IMR-90 (cell line): ENCODE measurements around the gene BAIAP2. TPM values are rescaled to one million over a fixed set of nuclear protein-coding genes. Genes with fewer than 3 reads are reported as not detected.

ENCODE experiments used
- ATAC-seq: fragments of 200-7000 bp; cut with Tn5 transposase; 2 replicates; pipeline ENCODE4 v1.9.1; 2020; ENCODE audit warnings: low read depth, mild to moderate bottlenecking, moderate library complexity
- BruUV-seq: library from RNA; stranded (reverse); fragments of 400-500 nt; replicated peaks from 2 replicates; lab custom pipeline; 2021; lab: Mats Ljungman, UMichigan
- CTCF ChIA-PET: fragments of 300-600 bp; formaldehyde crosslinking; extraction: SDS; loops from one replicate; lab custom pipeline; 2021; ENCODE audit warnings: antibody characterized with exemption; lab: Yijun Ruan, JAX
- POLR2A ChIA-PET: fragments of 300-600 bp; sonication (Branson Sonifier 250); formaldehyde crosslinking; loops from one replicate; lab custom pipeline; 2022; ENCODE audit warnings: antibody characterized with exemption; ENCODE audit not compliant: unreplicated experiment; lab: Charles Lee
- DNase-seq: peaks from one replicate; pipeline ENCODE4 v3.0.0; 2013
- H2AFZ ChIP-seq: replicated peaks from 2 replicates; pipeline ENCODE3; 2013; ENCODE audit warnings: low read length, mild to moderate bottlenecking; ENCODE audit not compliant: poor library complexity
- H2AK5ac ChIP-seq: 2 replicates; pipeline ENCODE4 v1.6.1; 2013; ENCODE audit warnings: low read depth, low read length, inconsistent platforms
- H2AK9ac ChIP-seq: replicated peaks from 2 replicates; pipeline ENCODE3; 2013; ENCODE audit warnings: mild to moderate bottlenecking, low read depth, low read length, moderate library complexity; ENCODE audit not compliant: poor library complexity
- H2BK120ac ChIP-seq: 2 replicates; pipeline ENCODE4 v1.6.1; 2013; ENCODE audit warnings: low read depth, low read length, inconsistent platforms
- H2BK15ac ChIP-seq: 3 replicates; pipeline ENCODE4 v1.6.1; 2013; ENCODE audit warnings: low read depth, low read length, inconsistent platforms
- H2BK20ac ChIP-seq: 2 replicates; pipeline ENCODE4 v1.6.1; 2013; ENCODE audit warnings: low read depth, mild to moderate bottlenecking, inconsistent platforms, low read length, moderate library complexity
- H2BK5ac ChIP-seq: 2 replicates; pipeline ENCODE4 v1.6.1; 2013; ENCODE audit warnings: mild to moderate bottlenecking, low read depth, low read length, inconsistent platforms; ENCODE audit not compliant: poor library complexity, severe bottlenecking
- H3K14ac ChIP-seq: replicated peaks from 2 replicates; pipeline ENCODE4 v1.6.1; 2013; ENCODE audit warnings: low read depth, low read length, inconsistent platforms
- H3K18ac ChIP-seq: 2 replicates; pipeline ENCODE4 v1.6.1; 2013; ENCODE audit warnings: low read depth, low read length, control low read depth
- H3K23ac ChIP-seq: 2 replicates; pipeline ENCODE4 v1.6.1; 2013; ENCODE audit warnings: low read depth, low read length, inconsistent platforms
- H3K27ac ChIP-seq: 2 replicates; pipeline ENCODE4 v1.5.1; 2013; ENCODE audit warnings: mild to moderate bottlenecking, control low read depth, low read length; ENCODE audit not compliant: insufficient read depth
- H3K27me3 ChIP-seq: 2 replicates; pipeline ENCODE4 v1.6.1; 2013; ENCODE audit warnings: low read length; ENCODE audit not compliant: control insufficient read depth, insufficient read depth
- H3K36me3 ChIP-seq: 2 replicates; pipeline ENCODE4 v1.6.1; 2013; ENCODE audit warnings: low read length, mixed read lengths; ENCODE audit not compliant: control insufficient read depth, insufficient read depth
- H3K4ac ChIP-seq: 2 replicates; pipeline ENCODE4 v1.6.1; 2013; ENCODE audit warnings: low read depth, low read length, inconsistent platforms
- H3K4me1 ChIP-seq: 2 replicates; pipeline ENCODE4 v1.6.1; 2013; ENCODE audit warnings: low read length, mixed read lengths; ENCODE audit not compliant: control insufficient read depth, insufficient read depth
- H3K4me2 ChIP-seq: 2 replicates; pipeline ENCODE4 v1.6.1; 2013; ENCODE audit warnings: low read depth, mild to moderate bottlenecking, control low read depth, low read length, moderate library complexity
- H3K4me3 ChIP-seq: 2 replicates; pipeline ENCODE4 v1.5.1; 2013; ENCODE audit warnings: low read depth, mild to moderate bottlenecking, control low read depth, low read length, moderate library complexity; ENCODE audit not compliant: insufficient read depth
- H3K56ac ChIP-seq: 2 replicates; pipeline ENCODE4 v1.6.1; 2013; ENCODE audit warnings: low read length, inconsistent platforms; ENCODE audit not compliant: insufficient read depth; ENCODE audit errors: extremely low read depth
- H3K79me1 ChIP-seq, 2 experiments: 2 replicates each; pipeline ENCODE4 v1.6.1; 2013; ENCODE audit warnings: low read length in 2 of 2, inconsistent platforms in 1 of 2, low read depth in 1 of 2
- H3K9ac ChIP-seq: 2 replicates; pipeline ENCODE4 v1.6.1; 2013; ENCODE audit warnings: low read depth, low read length, control low read depth
- H3K9me1 ChIP-seq: 2 replicates; pipeline ENCODE4 v1.6.1; 2013; ENCODE audit warnings: low read length, inconsistent platforms; ENCODE audit not compliant: insufficient read depth
- H3K9me3 ChIP-seq: 2 replicates; pipeline ENCODE4 v1.6.1; 2013; ENCODE audit warnings: low read length; ENCODE audit not compliant: control insufficient read depth, insufficient read depth
- H4K20me1 ChIP-seq: 2 replicates; pipeline ENCODE4 v1.6.1; 2013; ENCODE audit warnings: low read length, inconsistent platforms; ENCODE audit not compliant: insufficient read depth
- H4K5ac ChIP-seq: 2 replicates; pipeline ENCODE4 v1.6.1; 2013; ENCODE audit warnings: mild to moderate bottlenecking, low read depth, low read length, control low read depth
- H4K8ac ChIP-seq, 2 experiments: 2 replicates each; pipeline ENCODE4 v1.6.1; 2013; ENCODE audit warnings: low read depth in 2 of 2, low read length in 2 of 2, control low read depth in 1 of 2, inconsistent platforms in 1 of 2
- H4K91ac ChIP-seq: 2 replicates; pipeline ENCODE4 v1.6.1; 2013; ENCODE audit warnings: low read depth, low read length, inconsistent platforms; ENCODE audit not compliant: insufficient read depth
- POLR2A ChIP-seq: IDR thresholded peaks from 2 replicates; pipeline ENCODE4 v1.6.1; 2012; ENCODE audit warnings: mild to moderate bottlenecking, low read depth, low read length
- SMC3 ChIP-seq: fragments of 150-350 bp; IDR thresholded peaks from 2 replicates; pipeline ENCODE4 v1.6.1; 2016; ENCODE audit warnings: low read depth, mild to moderate bottlenecking, antibody characterized with exemption, low read length, moderate library complexity
- WGBS, 2 experiments: methylation state at CpG; one replicate each; pipeline versions ENCODE4 v1.1.5 to v1.1.7; 2013; ENCODE audit warnings: missing lambda C conversion rate in 2 of 2; ENCODE audit not compliant: insufficient read length in 1 of 2; ENCODE audit errors: extremely low coverage in 2 of 2; 5-methylcytosine and 5-hydroxymethylcytosine counted together
- dilution Hi-C: fragments of 300-500 bp; cut with HindIII; formaldehyde crosslinking; loops from one replicate; pipeline ENCODE4 v1.14.3; 2018; ENCODE audit warnings: low sequenced_read_pairs; ENCODE audit not compliant: unreplicated experiment
- in situ Hi-C: fragments of 300-500 bp; cut with MboI; formaldehyde crosslinking; loops from 3 replicates; pipeline ENCODE4 v1.14.3; 2019; ENCODE audit warnings: low sequenced_read_pairs, inconsistent platforms, mixed read lengths
- intact Hi-C: fragments of 100-400 bp; cut with micrococcal nuclease; formaldehyde crosslinking; loops from 2 replicates; pipeline ENCODE4 v1.10.0; 2022
- polyA plus RNA-seq, 3 experiments: library from polyadenylated mRNA; depleted of rRNA; stranded (reverse); fragments of >200 nt; gene quantifications; 2 replicates each; pipeline ENCODE4 v1.2.3, GENCODE V29; 2012; ENCODE audit warnings: low replicate concordance in 1 of 3
- total RNA-seq: library from RNA; depleted of rRNA; stranded (reverse); fragments of >200 nt; gene quantifications from 2 replicates; pipeline ENCODE4 v1.2.3, GENCODE V29; 2012

Gene BAIAP2
- total and polyA plus RNA-seq, 2 of the 4 experiments (the other 2 are of a cell fraction), result 18.3 to 32.6 TPM

DNA sequence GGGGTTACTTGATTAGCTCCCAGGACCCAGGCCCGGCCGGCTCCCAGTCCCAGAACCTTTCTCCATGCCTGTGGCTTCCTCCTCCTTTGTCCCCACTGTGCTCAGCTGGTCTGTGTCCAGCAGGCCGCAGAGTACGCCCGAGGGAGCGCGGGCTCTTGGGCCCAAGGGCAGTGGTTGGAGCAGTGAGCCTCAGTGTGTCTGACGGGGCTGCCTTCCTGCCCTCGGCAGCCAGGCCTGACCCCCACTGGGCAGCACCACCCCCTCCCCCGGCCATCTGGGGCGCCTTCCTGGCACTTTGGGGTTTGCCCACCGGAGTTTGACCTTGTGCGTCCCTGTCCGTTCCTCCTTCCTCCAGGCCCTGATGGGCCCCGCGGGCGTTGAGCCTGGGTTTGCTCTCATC is 67.9 kb downstream of the BAIAP2 start:
- ATAC-seq (no peak), DNase-seq (no peak)
- Histone ChIP-seq H3K4me2 (no peak overlapping the region), H3K23ac (no peak overlapping the region), H2AFZ (no peak overlapping the region), H3K14ac (no peak overlapping the region), H3K9me3 (no peaks in the 10 kb centered on the region), H3K18ac (no peak overlapping the region), H2BK20ac (no peak overlapping the region), H4K5ac (no peak overlapping the region), H2BK120ac (no peak overlapping the region), H2AK9ac (no peak overlapping the region), H3K4ac (no peak overlapping the region), H3K36me3 (peaks cover 4% of the 10 kb centered on the region; the same call in 1 of the 2 replicates), H2AK5ac (no peak overlapping the region), H3K27ac (no peak overlapping the region), H4K8ac (no peak overlapping the region), H4K20me1 (no peaks in the 10 kb centered on the region), H4K91ac (no peak overlapping the region), H2BK5ac (no peak overlapping the region), H3K56ac (no peak overlapping the region), H3K4me1 (peaks cover 2% of the 10 kb centered on the region), H3K27me3 (no peaks in the 10 kb centered on the region), H3K79me1 (peaks cover 0 to 8% of the 10 kb centered on the region in 2 experiments; a peak in 1 of 4 replicates), H3K9ac (no peak overlapping the region), H3K9me1 (no peaks in the 10 kb centered on the region), H2BK15ac (no peak overlapping the region), H3K4me3 (no peak overlapping the region)
- in situ Hi-C loops, result no loop called here
- ChIA-PET POLR2A (interaction anchor here (0.6 kb wide), 1 partner anchor 84 kb away, joined by 3 read pairs; no protein-coding TSS in a partner anchor), CTCF (no interaction called here)
- no TSS peak for BruUV-seq
- intact Hi-C loops, result no loop called here
- WGBS, 2 experiments, result 64% methylated on average over 5 of the region's 17 CpGs; no CpG with 5 or more reads in 1 of the 2 experiments
- TF ChIP-seq POLR2A (no peak), SMC3 (no peak)
- dilution Hi-C loops, result no loop called here
